AG10803 (cell line): ENCODE results near the gene AKT1S1.

Experiments
- DNase-seq: peaks from one replicate; pipeline ENCODE4 v3.0.0; 2010; ENCODE audit warnings: low read depth
- H3K4me3 ChIP-seq: 2 replicates; pipeline ENCODE4 v1.5.1; 2011; ENCODE audit warnings: mild to moderate bottlenecking, low read length, control low read depth
- CTCF ChIP-seq: conservative IDR thresholded peaks from 2 replicates; pipeline ENCODE4 v1.5.1; 2011; ENCODE audit warnings: mild to moderate bottlenecking, low read length, control low read depth, inconsistent platforms

The AKT1S1 gene

GRCh38 chr19:49836176-49837008 lies 40.8 kb downstream of the AKT1S1 start:
- no peak for TF ChIP-seq CTCF
- DNase-seq, result no peak
- H3K4me3 ChIP-seq, result no peak overlapping the region

DNA sequence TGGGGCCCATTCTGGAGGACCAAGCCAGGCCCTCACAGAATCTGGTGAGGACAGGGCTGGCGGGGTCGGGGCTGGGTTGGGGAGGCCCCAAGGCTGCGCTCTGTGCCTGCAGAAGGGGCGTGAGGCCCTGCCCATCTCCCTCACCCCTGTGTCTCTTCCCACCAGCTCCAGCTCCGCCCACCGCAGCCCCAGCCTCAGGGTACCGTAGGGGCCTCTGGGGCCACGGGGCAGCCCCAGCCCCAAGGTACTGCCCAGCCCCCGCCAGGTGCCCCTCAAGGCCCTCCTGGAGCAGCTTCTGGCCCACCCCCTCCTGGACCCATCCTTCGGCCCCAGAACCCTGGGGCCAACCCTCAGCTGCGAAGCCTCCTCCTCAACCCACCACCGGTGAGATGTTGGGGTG lies 41.6 kb downstream of the AKT1S1 start:
- no peak for DNase-seq
- H3K4me3 ChIP-seq, result no peak overlapping the region
- no peak for TF ChIP-seq CTCF

- TF ChIP-seq CTCF, result no peak
- no peak overlapping the region for H3K4me3 ChIP-seq
- no peak for DNase-seq
These were observed 43.6 kb downstream of the AKT1S1 start for GRCh38 chr19:49833599-49833998.

- DNase-seq, result no peak
- no peak overlapping the region for H3K4me3 ChIP-seq
These were observed 44.6 kb downstream of the AKT1S1 start for GRCh38 chr19:49832556-49832955.

GRCh38 chr19:49831592-49831991 lies 45.6 kb downstream of the AKT1S1 start:
- no peak for DNase-seq
- TF ChIP-seq CTCF, result no peak
- no peak overlapping the region for H3K4me3 ChIP-seq

More at GRCh38 chr19:49832556-49832955, 44.6 kb downstream of the AKT1S1 start:
- TF ChIP-seq CTCF, result no peak

- DNase-seq, result no peak
- H3K4me3 ChIP-seq, result no peak overlapping the region
- TF ChIP-seq CTCF, result no peak
These were observed 46.4 kb downstream of the AKT1S1 start for GRCh38 chr19:49830766-49831165.

DNA sequence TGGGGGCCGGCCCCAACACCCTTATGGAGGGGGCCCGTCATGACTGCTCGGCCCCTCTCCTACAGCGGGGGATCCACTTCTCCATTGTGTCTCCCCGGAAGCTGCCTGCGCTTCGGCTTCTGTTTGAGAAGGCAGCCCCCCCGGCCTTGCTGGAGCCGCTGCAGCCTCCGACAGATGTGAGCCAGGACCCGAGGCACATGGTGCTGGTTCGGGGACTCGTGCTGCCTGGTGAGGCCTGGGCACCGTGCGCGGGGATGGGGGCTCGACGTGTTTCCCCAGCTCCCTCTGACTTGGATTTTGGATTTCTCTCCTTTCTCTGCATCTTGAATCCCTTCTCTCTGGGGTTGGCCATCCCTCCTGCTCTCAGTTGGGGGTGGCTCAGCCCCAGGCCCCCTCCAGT lies 47.4 kb downstream of the AKT1S1 start:
- no peak for DNase-seq
- TF ChIP-seq CTCF, result no peak
- H3K4me3 ChIP-seq, result no peak overlapping the region
